Adrenal gland (tissue), 12 donors: Measurements from ENCODE around the gene ACOT4. TPM values are rescaled to one million over a fixed set of nuclear protein-coding genes. Genes with fewer than 3 reads are reported as not detected.
A peak's percentile ranks its signal among the peaks of the same experiment; 100 is the strongest.

ENCODE experiments used
- DNase-seq, 7 donors: peaks; one replicate each; pipeline ENCODE4 v3.0.0-alpha.2; 2019 to 2020
- H3K27ac ChIP-seq, 5 donors: fragments of 200-600 bp; sonication (generic) in 4 of 5; 1 replicate in 3 of 5; 2 replicates in 2 of 5; pipeline versions ENCODE4 v1.5.1 to v1.8.0; 2016 to 2020; ENCODE audit warnings: mild to moderate bottlenecking in 1 of 5
- H3K27me3 ChIP-seq: fragments of 200-600 bp; 2 replicates; pipeline ENCODE4 v1.8.0; 2021
- H3K36me3 ChIP-seq, 2 donors: fragments of 200-600 bp; replicated peaks in 1 of 2; 1 replicate in 1 of 2; 2 replicates in 1 of 2; pipeline versions ENCODE4 v1.5.1 to v1.8.0; 2018 to 2022
- H3K4me1 ChIP-seq, 2 donors: fragments of 200-600 bp; replicated peaks in 1 of 2; 1 replicate in 1 of 2; 2 replicates in 1 of 2; pipeline versions ENCODE4 v1.5.1 to v1.8.0; 2018 to 2021
- H3K4me3 ChIP-seq, 4 donors: fragments of 200-600 bp; sonication (generic) in 3 of 4; one replicate each; pipeline ENCODE4 v1.5.1; 2016 to 2018
- H3K9me3 ChIP-seq, 3 donors: fragments of 200-600 bp; sonication (generic) in 1 of 3; replicated peaks in 1 of 3; 1 replicate in 2 of 3; 2 replicates in 1 of 3; pipeline versions ENCODE4 v1.5.1 to v1.8.0; 2016 to 2021
- CTCF ChIP-seq, 6 experiments: fragments of 450-650 bp in 4 of 6; fragments of 200-600 bp in 2 of 6; sonication (generic) in 1 of 6; IDR thresholded peaks; 1 replicate in 5 of 6; 2 replicates in 1 of 6; pipeline versions ENCODE4 v1.5.1 to v1.8.0; 2016 to 2021; ENCODE audit warnings: antibody characterized with exemption in 6 of 6, mild to moderate bottlenecking in 2 of 6, moderate library complexity in 1 of 6
- POLR2A ChIP-seq, 2 donors: fragments of 450-650 bp; IDR thresholded peaks; one replicate each; pipeline ENCODE4 v1.6.1; 2017; ENCODE audit warnings: antibody characterized with exemption in 2 of 2, mild to moderate bottlenecking in 2 of 2, moderate library complexity in 1 of 2
- WGBS, 4 donors: extraction: QIAGEN DNeasy Blood & Tissue Kit in 2 of 4; methylation state at CpG; one replicate each; pipeline versions ENCODE4 v1.1.5 to v1.1.7; 2013 to 2017; 5-methylcytosine and 5-hydroxymethylcytosine counted together
- intact Hi-C, 2 donors: fragments of 100-400 bp; cut with DNase I; formaldehyde crosslinking; loops; one replicate each; pipeline versions ENCODE4 v1.14.1 to v1.15.0; 2022 to 2023
- polyA plus RNA-seq, 3 donors: library from polyadenylated mRNA; stranded (reverse); fragments of 200-250 nt in 2 of 3; fragments of 350-450 nt in 1 of 3; fragmentation: Illumina TruSeq in 1 of 3; extraction: RNeasy Lipid Tissue Mini Kit (QIAGEN cat#74804) in 1 of 3; gene quantifications; one replicate each; pipeline ENCODE4 v1.2.3, GENCODE V29; 2013 to 2014
- total RNA-seq, 9 donors: library from RNA; depleted of rRNA in 4 of 9; stranded (reverse); fragments of >200 nt in 4 of 9; fragments of 120-200 nt in 1 of 9; fragmentation: NEBNext Ultra II Directional in 1 of 9; extraction: Animal tissue kit (Norgen Biotek cat#: 25700) in 1 of 9; gene quantifications; one replicate each; pipeline versions ENCODE4 v1.1.0 to v1.2.4, GENCODE V29; 2013 to 2023
- donor health status: healthy with polysubstance abuse.
- donor health status: Bipolar disorder and iron deficiency.
- donor health status: DM: yes; HTN: yes; CAD: no.
- donor health status: DM: no; HTN: no; CAD: no.
- donor health status: DM: no; HTN: no; CAD: no.
- donor health status: DM: yes; HTN: yes; CAD: no.

The ACOT4 gene
- total and polyA plus RNA-seq, 12 donors, result 0.72 to 6.7 (median 2.1) TPM

GRCh38 chr14:73612339-73613045 lies 20.8 kb downstream of the ACOT4 start, which contains the start of gene ACOT6:
Gene ACOT6 (plus strand): TSS chr14:73612517. CDS start chr14:73612572, 55 bp downstream.
- 0 to 1% (median 1%) methylated on average over 1 to 84 of the region's 84 CpGs for WGBS, 4 donors
- H3K27me3 ChIP-seq, result no peaks in the 10 kb centered on the region
- intact Hi-C loops, result no loop called here
- peak; percentile 66 to 81 (median 79) for DNase-seq
- H3K36me3 ChIP-seq, result no peaks in the 10 kb centered on the region
- H3K9me3 ChIP-seq, result no peaks in the 10 kb centered on the region
- peak in 1 of 2 donors; percentile 55 for TF ChIP-seq POLR2A (IDR thresholded peaks at IDR 0.05)
- no peak for TF ChIP-seq CTCF (IDR thresholded peaks at IDR 0.05)
- H3K4me3 ChIP-seq, result peak within 1 kb of the TSS in 3 of 4 donors; percentile 33 to 62 (median 47)
- peaks cover 0 to 4% of the 10 kb centered on the region in 2 donors for H3K4me1 ChIP-seq
- peak within 1 kb of the TSS in 4 of 5 donors; percentile 44 to 84 (median 78) for H3K27ac ChIP-seq

GRCh38 chr14:73613046-73613383 lies 21.3 kb downstream of the ACOT4 start:
- 1 to 9% (median 2%) methylated on average over 7 to 13 of the region's 13 CpGs for WGBS, 4 donors
- intact Hi-C loops, result no loop called here
- peak in 1 of 7 donors; percentile 31 for DNase-seq

GRCh38 chr14:73613419-73613963 lies 21.8 kb downstream of the ACOT4 start:
- peak overlapping the region in 1 of 5 donors; percentile 84 for H3K27ac ChIP-seq
- 85 to 97% (median 90%) methylated on average over 3 of the region's 3 CpGs for WGBS, 4 donors
- H3K4me1 ChIP-seq, result peaks cover 0 to 4% of the 10 kb centered on the region in 2 donors
- no peak for TF ChIP-seq CTCF (IDR thresholded peaks at IDR 0.05)
- TF ChIP-seq POLR2A (IDR thresholded peaks at IDR 0.05), result no peak
- no peaks in the 10 kb centered on the region for H3K36me3 ChIP-seq
- no peaks in the 10 kb centered on the region for H3K9me3 ChIP-seq
- intact Hi-C loops, result no loop called here
- DNase-seq, result no peak
- H3K4me3 ChIP-seq, result no peak overlapping the region
- H3K27me3 ChIP-seq, result no peaks in the 10 kb centered on the region

More at GRCh38 chr14:73613046-73613383, 21.3 kb downstream of the ACOT4 start:
- H3K4me3 ChIP-seq, result peak overlapping the region in 3 of 4 donors; percentile 33 to 62 (median 47)
- no peaks in the 10 kb centered on the region for H3K36me3 ChIP-seq
- H3K4me1 ChIP-seq, result peaks cover 0 to 4% of the 10 kb centered on the region in 2 donors
- no peaks in the 10 kb centered on the region for H3K27me3 ChIP-seq
- H3K27ac ChIP-seq, result peak overlapping the region in 3 of 5 donors; percentile 74 to 84 (median 81)
- H3K9me3 ChIP-seq, result no peaks in the 10 kb centered on the region
- TF ChIP-seq POLR2A (IDR thresholded peaks at IDR 0.05), result no peak

GRCh38 chr14:73616831-73617230 lies 25.2 kb downstream of the ACOT4 start:
- Histone ChIP-seq H3K27me3 (no peaks in the 10 kb centered on the region), H3K36me3 (no peaks in the 10 kb centered on the region), H3K27ac (no peak overlapping the region), H3K4me3 (no peak overlapping the region), H3K4me1 (peaks cover 0 to 4% of the 10 kb centered on the region in 2 donors), H3K9me3 (no peaks in the 10 kb centered on the region)
- DNase-seq, result no peak
- TF ChIP-seq CTCF (IDR thresholded peaks at IDR 0.05) (no peak), POLR2A (IDR thresholded peaks at IDR 0.05) (no peak)
- 76 to 92% (median 89%) methylated on average over 4 of the region's 4 CpGs for WGBS, 4 donors
- intact Hi-C loops, result no loop called here
